IPS DF 6.9 (cell line): ENCODE data around the gene TPGS1.

Source experiments
- DNase-seq: peaks from one replicate; pipeline ENCODE4 v3.0.0-alpha.2; 2013; ENCODE audit warnings: low read depth, low spot score
- H3K27ac ChIP-seq: one replicate; pipeline ENCODE4 v1.5.1; 2013; ENCODE audit warnings: low read length, control low read depth
- H3K27me3 ChIP-seq: 2 replicates; pipeline ENCODE4 v1.6.1; 2013; ENCODE audit warnings: mild to moderate bottlenecking, low read length; ENCODE audit not compliant: control insufficient read depth, insufficient read depth
- H3K36me3 ChIP-seq: 2 replicates; pipeline ENCODE4 v1.6.1; 2013; ENCODE audit warnings: low read length; ENCODE audit not compliant: control insufficient read depth, insufficient read depth
- H3K4me1 ChIP-seq: 2 replicates; pipeline ENCODE4 v1.6.1; 2013; ENCODE audit warnings: low read length; ENCODE audit not compliant: control insufficient read depth, insufficient read depth
- H3K4me3 ChIP-seq: 2 replicates; pipeline ENCODE4 v1.5.1; 2013; ENCODE audit warnings: mild to moderate bottlenecking, low read length
- H3K9me3 ChIP-seq: 2 replicates; pipeline ENCODE4 v1.6.1; 2013; ENCODE audit warnings: low read length, inconsistent platforms; ENCODE audit not compliant: control insufficient read depth, insufficient read depth
- WGBS: extraction: QIAGEN DNeasy Blood & Tissue Kit; methylation state at CpG from one replicate; pipeline ENCODE4 v1.1.7; 2013; ENCODE audit warnings: mixed read lengths, missing lambda C conversion rate; ENCODE audit not compliant: insufficient read length, insufficient coverage; 5-methylcytosine and 5-hydroxymethylcytosine counted together

Gene TPGS1

GRCh38 chr19:511101-511851 is 4.0 kb downstream of the TPGS1 start:
- no CpG with 5 or more reads among the region's 30 CpGs for WGBS
- H3K4me3 ChIP-seq: no peak overlapping the region
- no peaks in the 10 kb centered on the region for H3K27me3 ChIP-seq
- H3K27ac ChIP-seq: no peak overlapping the region
- DNase-seq: no peak
- no peaks in the 10 kb centered on the region for H3K9me3 ChIP-seq
- no peaks in the 10 kb centered on the region for H3K36me3 ChIP-seq
- no peaks in the 10 kb centered on the region; the same call in none of the 2 replicates for H3K4me1 ChIP-seq

- DNase-seq: no peak
- Histone ChIP-seq H3K27ac (no peak overlapping the region), H3K4me1 (no peaks in the 10 kb centered on the region; the same call in none of the 2 replicates)
Observed at GRCh38 chr19:512547-513365, 5.5 kb downstream of the TPGS1 start.

GRCh38 chr19:513368-514165 is 6.3 kb downstream of the TPGS1 start:
- Histone ChIP-seq H3K9me3 (no peaks in the 10 kb centered on the region), H3K4me3 (no peak overlapping the region), H3K27me3 (no peaks in the 10 kb centered on the region), H3K27ac (no peak overlapping the region), H3K4me1 (no peaks in the 10 kb centered on the region; the same call in none of the 2 replicates), H3K36me3 (no peaks in the 10 kb centered on the region)
- no CpG with 5 or more reads among the region's 10 CpGs for WGBS
- DNase-seq: no peak

More at GRCh38 chr19:512547-513365, 5.5 kb downstream of the TPGS1 start:
- H3K4me3 ChIP-seq: no peak overlapping the region
- no peaks in the 10 kb centered on the region for H3K27me3 ChIP-seq
- WGBS: no CpG with 5 or more reads among the region's 62 CpGs
- no peaks in the 10 kb centered on the region for H3K9me3 ChIP-seq
- H3K36me3 ChIP-seq: no peaks in the 10 kb centered on the region

GRCh38 chr19:514166-514663 is 6.9 kb downstream of the TPGS1 start:
- no peaks in the 10 kb centered on the region; the same call in none of the 2 replicates for H3K4me1 ChIP-seq

GRCh38 chr19:517721-518597 is 10.7 kb downstream of the TPGS1 start:
- WGBS: no CpG with 5 or more reads among the region's 10 CpGs
- Histone ChIP-seq H3K27ac (no peak overlapping the region), H3K9me3 (no peaks in the 10 kb centered on the region), H3K27me3 (no peaks in the 10 kb centered on the region), H3K4me1 (no peaks in the 10 kb centered on the region; the same call in 1 of the 2 replicates), H3K36me3 (peaks cover 5% of the 10 kb centered on the region; the same call in 1 of the 2 replicates), H3K4me3 (no peak overlapping the region)
- no peak for DNase-seq

More at GRCh38 chr19:514166-514663, 6.9 kb downstream of the TPGS1 start:
- no peaks in the 10 kb centered on the region for H3K27me3 ChIP-seq
- H3K4me3 ChIP-seq: no peak overlapping the region
- no CpG with 5 or more reads among the region's 9 CpGs for WGBS
- H3K27ac ChIP-seq: no peak overlapping the region
- H3K36me3 ChIP-seq: peaks cover 2% of the 10 kb centered on the region; the same call in 1 of the 2 replicates
- no peak for DNase-seq
- no peaks in the 10 kb centered on the region for H3K9me3 ChIP-seq

- no peaks in the 10 kb centered on the region for H3K9me3 ChIP-seq
- DNase-seq: no peak
- no peak overlapping the region for H3K27ac ChIP-seq
- peaks cover 5% of the 10 kb centered on the region; the same call in 1 of the 2 replicates for H3K36me3 ChIP-seq
- no peak overlapping the region for H3K4me3 ChIP-seq
- no CpG with 5 or more reads among the region's 58 CpGs for WGBS
- H3K4me1 ChIP-seq: no peaks in the 10 kb centered on the region; the same call in 1 of the 2 replicates
- no peaks in the 10 kb centered on the region for H3K27me3 ChIP-seq
Observed at GRCh38 chr19:518598-519231, 11.4 kb downstream of the TPGS1 start.

- DNase-seq: no peak
- WGBS: no CpG with 5 or more reads among the region's 45 CpGs
- Histone ChIP-seq H3K27me3 (no peaks in the 10 kb centered on the region), H3K9me3 (no peaks in the 10 kb centered on the region), H3K36me3 (peaks cover 5% of the 10 kb centered on the region; the same call in 1 of the 2 replicates), H3K4me3 (no peak overlapping the region), H3K4me1 (no peaks in the 10 kb centered on the region; the same call in 1 of the 2 replicates), H3K27ac (no peak overlapping the region)
Observed at GRCh38 chr19:519449-519865, 12.2 kb downstream of the TPGS1 start.

- H3K27me3 ChIP-seq: no peaks in the 10 kb centered on the region
- H3K9me3 ChIP-seq: no peaks in the 10 kb centered on the region
- WGBS: no CpG with 5 or more reads among the region's 12 CpGs
- H3K27ac ChIP-seq: no peak overlapping the region
- no peak for DNase-seq
- H3K36me3 ChIP-seq: peaks cover 5% of the 10 kb centered on the region; the same call in 1 of the 2 replicates
- H3K4me3 ChIP-seq: no peak overlapping the region
- peaks cover 5% of the 10 kb centered on the region for H3K4me1 ChIP-seq
Observed at GRCh38 chr19:522726-523125, 15.4 kb downstream of the TPGS1 start.

- no peaks in the 10 kb centered on the region for H3K9me3 ChIP-seq
- H3K27ac ChIP-seq: no peak overlapping the region
- peaks cover 3% of the 10 kb centered on the region; the same call in 1 of the 2 replicates for H3K36me3 ChIP-seq
- WGBS: no CpG with 5 or more reads among the region's 29 CpGs
- peaks cover 5% of the 10 kb centered on the region for H3K4me1 ChIP-seq
- no peak for DNase-seq
- no peak overlapping the region for H3K4me3 ChIP-seq
- H3K27me3 ChIP-seq: no peaks in the 10 kb centered on the region
Observed at GRCh38 chr19:524062-524674, 16.9 kb downstream of the TPGS1 start.
